D341Med (cell line): Measurements from ENCODE around the gene PDE12.

Experiments
- DNase-seq: peaks from one replicate; pipeline ENCODE4 v3.0.0; 2012; ENCODE audit warnings: low spot score

PDE12 gene, protein sequence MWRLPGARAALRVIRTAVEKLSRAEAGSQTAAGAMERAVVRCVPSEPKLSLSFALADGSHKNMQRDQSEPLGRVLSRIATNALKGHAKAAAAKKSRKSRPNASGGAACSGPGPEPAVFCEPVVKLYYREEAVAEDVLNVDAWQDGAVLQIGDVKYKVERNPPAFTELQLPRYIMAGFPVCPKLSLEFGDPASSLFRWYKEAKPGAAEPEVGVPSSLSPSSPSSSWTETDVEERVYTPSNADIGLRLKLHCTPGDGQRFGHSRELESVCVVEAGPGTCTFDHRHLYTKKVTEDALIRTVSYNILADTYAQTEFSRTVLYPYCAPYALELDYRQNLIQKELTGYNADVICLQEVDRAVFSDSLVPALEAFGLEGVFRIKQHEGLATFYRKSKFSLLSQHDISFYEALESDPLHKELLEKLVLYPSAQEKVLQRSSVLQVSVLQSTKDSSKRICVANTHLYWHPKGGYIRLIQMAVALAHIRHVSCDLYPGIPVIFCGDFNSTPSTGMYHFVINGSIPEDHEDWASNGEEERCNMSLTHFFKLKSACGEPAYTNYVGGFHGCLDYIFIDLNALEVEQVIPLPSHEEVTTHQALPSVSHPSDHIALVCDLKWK

GRCh38 chr3:57555738-57556458 lies at the start of gene PDE12:
Gene PDE12 (plus strand): TSS chr3:57556274. CDS start chr3:57556380, 106 bp downstream.
- DNase-seq: peak; percentile 79

DNA sequence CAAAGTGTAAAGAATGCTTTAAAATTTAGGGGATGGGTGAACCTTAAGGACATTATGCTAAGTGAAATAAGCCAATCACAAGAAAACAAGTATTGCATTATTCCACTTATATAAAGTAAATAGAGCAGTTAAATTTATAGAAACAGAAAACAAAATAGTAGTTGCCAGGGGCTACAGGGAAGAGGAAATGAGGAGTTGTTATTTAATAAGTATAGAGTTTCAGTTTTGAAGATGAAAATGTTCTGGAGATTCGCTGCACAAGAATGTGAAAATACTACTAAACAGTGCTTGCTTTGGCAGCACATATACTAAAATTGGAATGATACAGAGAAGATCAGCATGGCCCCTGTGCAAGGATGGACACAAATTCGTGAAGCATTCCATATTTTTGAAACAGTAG lies 43.9 kb upstream of the PDE12 start:
- no peak for DNase-seq

DNA sequence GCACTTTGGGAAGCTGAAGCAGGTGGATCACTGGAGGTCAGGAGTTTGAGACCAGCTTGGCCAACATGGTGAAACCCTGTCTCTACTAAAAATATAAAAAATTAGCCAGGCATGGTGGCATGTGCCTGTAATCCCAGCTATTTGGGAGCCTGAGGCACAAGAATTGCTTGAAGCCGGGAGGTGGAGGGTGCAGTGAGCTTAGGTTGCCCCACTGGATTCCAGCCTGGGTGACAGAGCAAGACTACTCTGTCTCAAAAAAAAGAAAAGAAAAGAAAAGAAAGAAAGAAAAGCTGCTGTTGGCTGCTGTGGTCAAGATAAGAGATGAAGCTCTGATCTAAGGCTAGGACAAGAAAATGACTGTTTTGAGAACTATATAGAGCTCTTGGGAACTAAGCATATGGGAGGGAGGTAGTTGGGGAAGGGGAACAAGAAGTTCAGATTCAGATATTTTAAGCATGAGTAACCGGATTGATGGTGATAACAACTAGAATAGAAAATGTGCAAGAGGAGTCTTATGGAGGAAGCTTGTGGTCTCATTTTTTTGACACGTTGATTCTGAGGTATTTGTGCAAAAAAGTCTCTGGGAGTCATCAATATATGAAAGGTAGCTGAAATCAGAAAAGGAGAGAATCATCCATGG lies 37.7 kb upstream of the PDE12 start:
- DNase-seq: no peak

DNA sequence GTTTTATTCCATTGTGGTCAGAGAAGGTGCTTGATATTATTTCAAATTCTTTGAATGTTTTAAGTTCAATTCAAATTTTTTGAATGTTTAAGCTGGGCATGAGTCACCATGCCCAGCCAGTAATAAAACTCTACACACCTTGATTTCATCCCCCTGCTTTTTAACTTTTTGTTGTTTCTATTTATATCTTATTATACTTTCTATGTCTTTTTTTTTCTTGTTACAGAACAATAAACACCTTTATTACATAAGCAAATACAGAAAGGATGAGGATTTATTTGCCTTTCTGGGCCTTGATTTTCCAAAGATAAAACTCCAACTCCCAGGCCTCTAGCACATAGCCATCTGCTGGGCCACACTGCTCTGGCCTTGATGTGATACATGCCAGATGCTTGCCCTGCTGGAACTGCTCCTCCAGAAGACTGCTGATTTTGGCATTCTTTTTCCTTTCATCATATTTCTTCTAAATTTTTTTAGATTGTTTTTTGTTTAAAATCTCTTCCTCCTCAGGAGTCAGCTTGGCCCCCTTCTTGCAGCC lies 25.9 kb upstream of the PDE12 start:
- DNase-seq: no peak

- DNase-seq: no peak
Measured at GRCh38 chr3:57538465-57538864, 17.6 kb upstream of the PDE12 start.

DNA sequence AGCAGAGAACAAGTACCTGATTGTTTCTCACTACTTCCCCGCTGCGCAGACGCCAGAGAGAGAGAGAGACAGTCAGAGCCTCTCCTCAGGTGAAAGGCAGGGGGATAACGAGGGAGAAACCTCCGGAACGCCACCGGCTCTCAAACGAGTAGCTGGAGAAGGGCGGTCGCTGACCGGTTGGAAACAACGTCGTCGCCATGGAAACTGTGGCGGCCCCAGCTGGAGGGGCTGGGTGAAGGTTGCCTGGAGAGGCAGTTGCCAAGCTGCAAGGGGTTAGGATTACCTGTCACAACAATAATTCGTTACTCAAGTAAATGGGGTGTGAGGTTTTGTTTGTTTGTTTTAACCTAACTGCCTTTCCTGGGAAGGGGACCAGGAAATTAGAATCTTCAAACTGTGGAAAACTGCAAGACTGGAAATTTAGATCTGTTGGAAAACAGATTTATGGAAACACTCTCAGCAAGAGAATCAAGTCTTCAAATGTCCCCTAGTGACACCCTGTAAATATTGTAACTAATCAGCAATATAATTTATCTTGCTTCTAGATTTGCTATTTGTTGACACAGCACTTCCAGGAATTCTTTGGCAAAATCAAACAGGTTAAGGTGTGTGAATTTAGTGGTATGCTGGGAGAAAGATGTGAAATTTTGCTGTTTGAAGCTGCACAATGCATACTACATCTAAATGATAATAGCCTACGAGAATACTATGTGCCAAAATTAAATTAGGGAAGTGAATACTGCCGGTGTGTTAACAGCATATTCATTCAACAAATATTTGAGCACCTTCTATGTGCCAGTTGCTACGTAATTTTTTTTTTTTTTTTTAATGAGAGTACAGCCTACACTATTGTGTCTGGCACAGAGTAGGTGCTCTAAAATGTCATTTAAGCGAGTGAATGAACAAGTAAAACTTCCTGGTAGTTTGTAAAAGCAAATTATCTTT lies 11.6 kb upstream of the PDE12 start, which contains the start of gene DNAH12:
Gene DNAH12 (minus strand): TSS at position 164 of the 945 bp plus-strand sequence. CDS start 1,474 bp downstream, outside the sequence.
- DNase-seq: peak; percentile 46

DNA sequence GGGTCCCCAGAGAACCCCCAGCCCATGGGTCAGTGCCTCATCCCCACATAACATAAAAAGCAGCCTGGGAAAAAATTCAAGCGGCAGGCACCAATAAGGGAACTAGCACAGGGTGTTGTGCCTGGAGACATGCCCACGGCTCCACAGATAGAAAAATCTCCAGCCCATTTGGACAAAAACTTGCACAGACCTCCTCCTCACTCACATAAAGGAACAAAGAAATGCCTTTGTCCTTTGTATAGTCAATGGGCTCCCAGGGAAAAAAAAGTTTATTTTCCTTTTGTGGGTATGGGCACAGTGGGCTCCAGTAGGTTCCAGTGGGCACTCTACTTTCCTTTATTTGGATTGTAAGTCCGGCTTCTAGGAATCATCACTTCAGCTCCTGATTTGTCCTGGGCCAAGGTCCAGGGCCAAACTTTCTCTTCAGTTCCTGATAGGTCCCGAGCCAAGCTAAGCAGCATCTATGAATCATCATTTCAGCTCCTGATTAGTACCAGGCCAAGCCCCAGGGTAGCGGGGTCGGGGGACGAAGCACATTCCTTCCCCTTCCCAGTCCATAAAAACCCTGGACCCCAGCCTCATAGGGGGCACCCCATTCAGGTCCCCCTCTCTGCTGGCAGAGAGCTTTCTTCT lies 10.3 kb upstream of the PDE12 start:
- no peak for DNase-seq

GRCh38 chr3:57546616-57547015 lies 9.5 kb upstream of the PDE12 start:
- DNase-seq: peak; percentile 72

GRCh38 chr3:57555306-57555705 lies 768 bp upstream of the PDE12 start:
- DNase-seq: no peak

GRCh38 chr3:57556459-57557084 lies 498 bp downstream of the PDE12 start:
- peak; percentile 51 for DNase-seq

DNA sequence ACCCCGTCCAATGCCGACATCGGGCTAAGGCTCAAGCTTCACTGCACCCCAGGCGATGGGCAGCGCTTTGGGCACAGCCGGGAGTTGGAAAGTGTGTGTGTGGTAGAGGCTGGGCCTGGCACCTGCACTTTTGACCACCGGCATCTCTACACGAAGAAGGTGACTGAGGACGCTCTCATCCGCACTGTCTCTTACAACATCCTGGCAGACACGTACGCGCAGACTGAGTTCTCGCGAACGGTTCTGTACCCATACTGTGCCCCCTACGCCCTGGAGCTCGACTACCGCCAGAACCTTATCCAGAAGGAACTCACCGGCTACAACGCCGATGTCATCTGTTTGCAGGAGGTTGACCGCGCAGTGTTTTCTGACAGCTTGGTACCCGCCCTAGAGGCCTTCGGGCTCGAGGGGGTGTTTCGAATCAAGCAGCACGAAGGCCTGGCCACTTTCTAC lies 1.0 kb downstream of the PDE12 start:
- DNase-seq: peak; percentile 38

DNA sequence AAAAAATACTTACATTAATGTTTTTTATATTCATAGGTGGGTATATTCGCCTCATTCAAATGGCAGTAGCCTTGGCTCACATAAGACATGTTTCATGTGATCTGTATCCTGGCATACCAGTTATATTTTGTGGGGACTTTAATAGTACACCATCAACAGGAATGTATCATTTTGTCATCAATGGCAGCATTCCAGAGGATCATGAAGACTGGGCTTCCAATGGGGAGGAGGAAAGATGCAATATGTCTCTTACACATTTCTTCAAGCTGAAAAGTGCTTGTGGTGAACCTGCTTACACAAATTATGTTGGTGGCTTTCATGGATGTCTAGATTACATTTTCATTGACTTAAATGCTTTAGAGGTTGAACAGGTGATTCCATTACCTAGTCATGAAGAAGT lies 3.5 kb downstream of the PDE12 start:
- no peak for DNase-seq

- no peak for DNase-seq
Measured at GRCh38 chr3:57569859-57570450, 13.9 kb downstream of the PDE12 start.

DNA sequence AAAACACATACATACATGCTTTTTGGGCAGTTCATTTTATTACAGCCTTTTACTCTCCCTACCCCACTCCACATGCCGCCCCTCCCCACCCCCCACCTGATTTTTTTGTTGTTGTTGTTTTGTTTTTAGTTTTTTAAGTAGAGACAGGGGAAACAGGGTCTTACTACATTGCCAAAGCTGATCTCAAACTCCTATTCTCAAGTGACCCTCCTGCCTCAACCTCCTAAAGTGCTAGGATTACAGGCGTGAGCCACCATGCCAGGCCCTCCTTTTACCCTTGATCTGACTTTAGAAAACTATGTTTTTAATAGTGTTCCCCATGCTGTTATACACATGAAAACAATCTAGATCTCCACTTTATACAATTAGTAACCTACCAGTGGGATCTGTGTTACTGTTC lies 14.8 kb downstream of the PDE12 start:
- DNase-seq: no peak

DNA sequence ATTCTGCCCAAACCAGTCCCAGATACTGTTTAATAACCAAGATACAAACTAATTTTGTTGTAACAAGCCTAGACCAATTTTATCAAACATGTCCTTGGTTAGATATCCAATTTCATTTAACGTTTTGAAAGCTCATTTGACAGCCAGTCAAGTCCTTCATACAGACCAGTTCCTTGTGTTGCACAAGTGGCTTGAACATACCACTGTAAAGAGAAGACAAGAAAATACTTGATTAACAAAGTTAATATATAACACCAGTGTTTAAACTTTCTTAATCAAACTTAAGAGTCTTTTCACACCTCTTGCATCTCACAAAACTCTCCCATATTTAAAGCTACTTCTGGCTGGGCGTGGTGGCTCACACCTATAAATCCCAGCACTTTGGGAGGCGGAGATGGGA lies 16.0 kb downstream of the PDE12 start:
- no peak for DNase-seq

DNA sequence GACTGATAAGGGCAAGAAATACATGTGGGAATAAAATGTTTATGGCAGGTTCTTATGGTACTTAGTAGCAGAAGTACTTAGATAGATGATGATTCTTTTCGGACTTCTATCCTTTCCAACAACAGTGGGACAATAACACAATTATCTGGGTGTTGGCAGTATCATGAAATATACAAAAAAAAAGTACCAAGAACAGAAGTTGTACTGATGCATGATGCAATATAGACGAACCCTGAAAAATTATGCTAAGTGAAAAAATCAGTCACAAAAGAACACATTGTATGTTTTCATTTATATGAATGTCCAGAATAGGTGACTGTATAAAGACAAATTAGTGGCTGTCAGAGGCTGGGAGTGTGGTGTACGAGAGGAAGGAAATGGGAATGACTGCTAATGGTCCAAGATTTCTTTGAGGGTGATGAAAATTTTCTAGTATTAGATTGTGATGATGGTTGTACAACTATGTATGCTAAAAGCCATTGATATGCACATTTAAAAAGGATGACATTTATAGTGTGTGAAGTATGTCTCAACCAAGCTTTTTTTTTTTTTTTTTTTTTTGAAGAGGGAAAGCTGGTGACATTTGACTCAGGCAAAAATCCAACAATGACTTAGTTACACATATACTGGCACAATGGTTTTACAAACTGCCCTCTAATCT lies 20.0 kb downstream of the PDE12 start:
- no peak for DNase-seq

- DNase-seq: no peak
Measured at GRCh38 chr3:57577801-57578200, 21.7 kb downstream of the PDE12 start.

DNA sequence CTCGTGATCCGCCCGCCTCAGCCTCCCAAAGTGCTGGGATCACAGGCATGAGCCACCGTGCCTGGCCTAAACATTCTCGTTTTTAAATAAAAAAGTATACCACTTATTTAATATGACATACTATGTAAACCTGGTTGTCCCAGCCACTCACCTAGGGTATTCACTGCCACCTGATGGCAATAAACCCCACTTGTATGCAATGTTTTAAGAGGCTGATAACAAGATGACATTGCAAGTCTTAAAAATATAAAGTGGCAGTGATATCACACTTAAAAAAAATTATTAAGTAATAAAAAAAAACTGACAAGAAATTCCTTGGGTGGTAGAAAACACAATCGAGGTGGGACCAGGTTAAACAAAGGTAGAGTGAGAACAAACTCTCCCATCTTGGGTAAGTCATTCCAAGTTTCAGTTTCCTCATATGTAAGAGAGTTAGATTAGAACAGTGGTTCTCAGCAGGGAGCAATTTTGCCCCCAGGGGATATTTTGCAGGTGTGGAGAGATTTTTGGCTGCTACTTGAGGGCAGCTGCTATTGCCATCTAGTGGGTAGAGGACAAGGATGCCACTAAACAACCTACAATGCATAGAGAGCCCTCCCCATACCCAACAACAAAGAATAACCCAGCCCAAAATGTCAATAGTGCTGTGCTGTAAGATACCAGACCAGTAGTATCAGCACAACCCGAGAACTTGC lies 26.5 kb downstream of the PDE12 start:
- peak; percentile 43 for DNase-seq
